GM23338 (cell line): ENCODE data around the gene DNASE1. TPM values are rescaled to one million over a fixed set of nuclear protein-coding genes. Genes with fewer than 3 reads are reported as not detected.

ENCODE experiments used
- ATAC-seq: fragments of 200-7000 bp; cut with Tn5 transposase; 3 replicates; pipeline ENCODE4 v1.9.1; 2020
- DNase-seq: peaks from one replicate; pipeline ENCODE4 v3.0.0-alpha.2; 2015; ENCODE audit warnings: low spot score
- H2AFZ ChIP-seq: fragments of 200-600 bp; sonication (generic); 2 replicates; pipeline ENCODE4 v1.8.0; 2016; ENCODE audit warnings: antibody characterized with exemption, mild to moderate bottlenecking, moderate library complexity
- H3F3A ChIP-seq: fragments of 200-600 bp; sonication (generic); replicated peaks from 2 replicates; pipeline ENCODE4 v1.8.0; 2017; ENCODE audit warnings: antibody characterized with exemption, mixed run types, low read depth
- H3K27ac ChIP-seq: fragments of 200-600 bp; sonication (generic); 2 replicates; pipeline ENCODE4 v1.6.1; 2016; ENCODE audit warnings: low read depth
- H3K27me3 ChIP-seq: fragments of 200-600 bp; sonication (generic); 2 replicates; pipeline ENCODE4 v1.8.0; 2016; ENCODE audit warnings: mild to moderate bottlenecking, mixed run types, moderate library complexity; ENCODE audit not compliant: insufficient read depth
- H3K36me3 ChIP-seq: fragments of 200-600 bp; sonication (generic); 2 replicates; pipeline ENCODE4 v1.8.0; 2016; ENCODE audit warnings: mild to moderate bottlenecking; ENCODE audit not compliant: insufficient read depth
- H3K4me1 ChIP-seq: fragments of 200-600 bp; sonication (generic); 2 replicates; pipeline ENCODE4 v1.8.0; 2016; ENCODE audit warnings: mild to moderate bottlenecking, moderate library complexity; ENCODE audit not compliant: insufficient read depth
- H3K4me2 ChIP-seq: fragments of 200-600 bp; sonication (generic); 2 replicates; pipeline ENCODE4 v1.7.1; 2017; ENCODE audit warnings: mixed run types
- H3K4me3 ChIP-seq: fragments of 200-600 bp; sonication (generic); 2 replicates; pipeline ENCODE4 v1.6.1; 2016; ENCODE audit warnings: mixed run types
- H3K79me2 ChIP-seq: fragments of 200-600 bp; sonication (generic); replicated peaks from 2 replicates; pipeline ENCODE4 v1.8.0; 2017; ENCODE audit warnings: mild to moderate bottlenecking; ENCODE audit not compliant: insufficient read depth
- H3K9me2 ChIP-seq: fragments of 200-600 bp; sonication (generic); 2 replicates; pipeline ENCODE4 v1.8.0; 2017; ENCODE audit not compliant: insufficient read depth
- H4K20me1 ChIP-seq: fragments of 200-600 bp; sonication (generic); replicated peaks from 2 replicates; pipeline ENCODE4 v1.8.0; 2017; ENCODE audit warnings: mild to moderate bottlenecking; ENCODE audit not compliant: insufficient read depth
- H3K27ac Mint-ChIP-seq: 2 replicates; pipeline ENCODE4 v1.8.0; 2020; ENCODE audit warnings: inconsistent platforms, mild to moderate bottlenecking, moderate library complexity, mixed read lengths
- H3K27me3 Mint-ChIP-seq: 3 replicates; pipeline ENCODE4 v1.8.0; 2022; ENCODE audit warnings: low read depth, mild to moderate bottlenecking, moderate library complexity, mixed read lengths, inconsistent platforms; ENCODE audit not compliant: insufficient read depth, poor library complexity
- H3K36me3 Mint-ChIP-seq: 3 replicates; pipeline ENCODE4 v1.8.0; 2021; ENCODE audit warnings: low read depth, mild to moderate bottlenecking, inconsistent platforms, moderate library complexity, mixed read lengths
- H3K4me1 Mint-ChIP-seq: 3 replicates; pipeline ENCODE4 v1.8.0; 2020; ENCODE audit warnings: mild to moderate bottlenecking, inconsistent platforms, mixed read lengths
- H3K4me3 Mint-ChIP-seq: 3 replicates; pipeline ENCODE4 v1.8.0; 2021; ENCODE audit warnings: moderate library complexity, mild to moderate bottlenecking, inconsistent platforms, mixed read lengths
- H3K9me3 Mint-ChIP-seq: 3 replicates; pipeline ENCODE4 v1.8.0; 2020; ENCODE audit warnings: moderate library complexity, mild to moderate bottlenecking, inconsistent platforms, mixed read lengths
- CREB1 ChIP-seq: fragments of 250-450 bp; sonication (Bioruptor Pico); IDR thresholded peaks from 2 replicates; pipeline ENCODE4 v1.5.0; 2020; ENCODE audit warnings: low read depth, mild to moderate bottlenecking, moderate library complexity
- EZH2 ChIP-seq: fragments of 200-600 bp; sonication (generic); IDR thresholded peaks from one replicate; pipeline ENCODE4 v1.8.0; 2017; ENCODE audit warnings: antibody characterized with exemption, mild to moderate bottlenecking, low read depth; ENCODE audit not compliant: unreplicated experiment
- EZH2phosphoT487 ChIP-seq: fragments of 200-600 bp; sonication (generic); IDR thresholded peaks from one replicate; pipeline ENCODE4 v1.8.1; 2018; ENCODE audit warnings: antibody characterized with exemption; ENCODE audit not compliant: unreplicated experiment
- JUNB ChIP-seq: IDR thresholded peaks from one replicate; pipeline ENCODE4 v1.6.1; 2016; ENCODE audit warnings: antibody characterized with exemption; ENCODE audit not compliant: unreplicated experiment
- NANOG ChIP-seq: IDR thresholded peaks from 2 replicates; pipeline ENCODE4 v1.6.1; 2016; ENCODE audit warnings: antibody characterized with exemption, borderline replicate concordance
- POLR2AphosphoS5 ChIP-seq: IDR thresholded peaks from 2 replicates; pipeline ENCODE4 v1.6.1; 2016; ENCODE audit warnings: antibody characterized with exemption, low read depth
- ZNF114 ChIP-seq: fragments of 250-450 bp; sonication (Bioruptor Pico); IDR thresholded peaks from 2 replicates; pipeline ENCODE4 v1.5.0; 2020; ENCODE audit warnings: mild to moderate bottlenecking, moderate library complexity
- ZNF331 ChIP-seq: fragments of 250-450 bp; sonication (Bioruptor Pico); IDR thresholded peaks from 2 replicates; pipeline ENCODE4 v1.5.0; 2020; ENCODE audit warnings: low read depth, mild to moderate bottlenecking, moderate library complexity
- polyA plus RNA-seq: library from polyadenylated mRNA; unstranded; fragments of >200 nt; fragmentation: Nextera tagmentation; extraction: Ambion mirVana; gene quantifications from 2 replicates; pipeline ENCODE4 v1.2.1, GENCODE V29; 2016
- total RNA-seq: library from RNA; depleted of rRNA; stranded (reverse); fragments of >200 nt; shearing (Covaris generic); gene quantifications from 2 replicates; pipeline ENCODE4 v1.2.3, GENCODE V29; 2014
- TF ChIP-seq, protein P1 (sequence below): IDR thresholded peaks from one replicate; pipeline ENCODE4 v1.6.1; 2018; ENCODE audit warnings: antibody characterized with exemption; ENCODE audit not compliant: unreplicated experiment
- TF ChIP-seq, protein P2 (sequence below), 2 experiments: fragments of 200-600 bp in 1 of 2; sonication (generic) in 1 of 2; conservative IDR thresholded peaks; 2 replicates each; pipeline versions ENCODE4 v1.5.1 to v1.6.1; 2016 to 2017; ENCODE audit warnings: antibody characterized with exemption in 2 of 2, low read depth in 2 of 2, mild to moderate bottlenecking in 2 of 2, moderate library complexity in 1 of 2
- TF ChIP-seq, protein P3 (sequence below): IDR thresholded peaks from 2 replicates; pipeline ENCODE4 v1.6.1; 2016; ENCODE audit warnings: antibody characterized with exemption

Gene DNASE1
- total and polyA plus RNA-seq, 2 experiments from 2014 or later = 7.9 to 23.0 TPM

DNA sequence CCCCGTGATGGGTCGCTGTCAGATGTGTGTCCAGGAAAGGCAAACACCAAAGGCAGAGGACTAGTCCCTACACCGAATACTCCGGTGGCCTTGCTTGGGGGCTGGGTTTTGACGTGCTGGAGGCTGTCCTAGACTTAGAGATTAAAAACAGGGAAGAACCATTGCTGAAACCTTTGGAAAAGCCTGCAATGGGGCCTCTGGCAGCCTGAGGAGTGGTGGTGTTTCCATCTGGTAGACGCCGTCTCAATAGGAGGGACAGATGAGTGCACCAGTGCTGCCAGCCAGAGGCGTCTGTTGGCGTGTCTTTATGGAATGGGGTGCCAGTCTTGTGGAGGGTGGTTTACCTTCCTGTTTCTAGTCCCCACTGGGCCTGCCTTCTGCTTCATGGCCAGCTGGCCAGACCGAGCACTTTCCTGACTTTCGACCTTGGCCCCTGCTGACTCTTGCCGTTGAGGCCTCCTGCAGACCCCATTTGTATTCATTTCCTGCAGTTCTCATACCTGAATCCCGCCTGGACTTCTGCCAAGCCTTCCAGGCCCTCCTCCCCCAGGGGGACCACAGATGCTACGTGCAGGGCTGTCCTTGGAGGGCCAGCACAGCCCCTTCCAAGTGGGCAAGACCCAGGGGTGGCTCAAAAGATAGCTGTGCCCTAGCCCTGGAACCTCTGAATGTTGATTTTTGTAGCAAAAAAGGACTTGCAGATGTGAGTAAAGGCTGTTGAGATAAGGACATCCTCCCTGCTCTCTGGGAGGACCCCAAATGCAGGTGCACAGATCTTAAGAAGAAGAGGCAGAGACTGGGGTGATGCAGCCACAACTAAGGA, 1.9 kb upstream of the DNASE1 start:
- no peak overlapping the region for H3K4me3 Mint-ChIP-seq
- peaks cover 30% of the 10 kb centered on the region; the same call in 2 of the 3 replicates for H3K4me1 Mint-ChIP-seq
- H4K20me1 ChIP-seq = no peaks in the 10 kb centered on the region; the same call in 1 of the 2 replicates
- ATAC-seq (no peak; the same call in 2 of the 3 replicates), DNase-seq (no peak)
- no peak overlapping the region for H3K4me3 ChIP-seq
- 0 out of 3 replicates have a peak, but pooled peaks cover 3% of the 10 kb centered on the region for H3K9me3 Mint-ChIP-seq
- no peaks in the 10 kb centered on the region for H3K27me3 ChIP-seq
- peaks cover 6% of the 10 kb centered on the region; the same call in 1 of the 2 replicates for H3K36me3 ChIP-seq
- H3K4me1 ChIP-seq = peaks cover 7% of the 10 kb centered on the region
- peak overlapping the region; percentile 51; the same call in 1 of the 2 replicates for H3K4me2 ChIP-seq
- H3K79me2 ChIP-seq = no peaks in the 10 kb centered on the region
- peak overlapping the region; percentile 66 for H3K27ac Mint-ChIP-seq
- peaks cover 22% of the 10 kb centered on the region for H3K27me3 Mint-ChIP-seq
- TF ChIP-seq JUNB (no peak), NANOG (no peak)
- H3F3A ChIP-seq = peaks cover 13% of the 10 kb centered on the region; the same call in 1 of the 2 replicates
- H3K27ac ChIP-seq = 0 out of 2 replicates have a peak overlapping the region, but pooled peaks have one; percentile 39
- H3K9me2 ChIP-seq = no peaks in the 10 kb centered on the region
- peaks cover 61% of the 10 kb centered on the region for H3K36me3 Mint-ChIP-seq
- H2AFZ ChIP-seq = no peak overlapping the region

DNA sequence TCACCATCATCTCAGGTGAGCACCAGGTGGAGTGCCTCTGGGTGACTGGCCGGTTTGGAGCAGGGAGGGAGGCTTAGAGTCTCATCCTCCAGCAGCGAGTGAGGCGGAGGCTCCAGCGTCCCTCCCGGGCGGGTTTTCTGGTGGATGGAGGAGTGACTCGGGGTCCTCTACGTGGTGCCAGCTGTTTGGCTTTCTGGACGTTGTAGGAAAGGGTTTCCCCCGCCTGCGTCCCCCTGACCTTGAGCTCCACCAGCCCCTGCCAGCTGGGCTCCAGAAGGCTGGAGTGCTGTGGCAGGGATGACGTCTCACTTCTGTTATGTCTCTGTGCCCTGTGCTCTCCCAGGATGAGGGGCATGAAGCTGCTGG, 522 bp downstream of the DNASE1 start:
- Mint-ChIP-seq H3K36me3 (peaks cover 82% of the 10 kb centered on the region), H3K27me3 (peaks cover 22% of the 10 kb centered on the region)
- TF ChIP-seq NANOG (no peak), EZH2 (no peak), ZNF114 (CRISPR knock-in tag) (no peak), CREB1 (CRISPR knock-in tag) (no peak), EZH2phosphoT487 (no peak), JUNB (no peak), ZNF331 (CRISPR knock-in tag) (no peak), POLR2AphosphoS5 (no peak)
- TF ChIP-seq, protein P1, sequence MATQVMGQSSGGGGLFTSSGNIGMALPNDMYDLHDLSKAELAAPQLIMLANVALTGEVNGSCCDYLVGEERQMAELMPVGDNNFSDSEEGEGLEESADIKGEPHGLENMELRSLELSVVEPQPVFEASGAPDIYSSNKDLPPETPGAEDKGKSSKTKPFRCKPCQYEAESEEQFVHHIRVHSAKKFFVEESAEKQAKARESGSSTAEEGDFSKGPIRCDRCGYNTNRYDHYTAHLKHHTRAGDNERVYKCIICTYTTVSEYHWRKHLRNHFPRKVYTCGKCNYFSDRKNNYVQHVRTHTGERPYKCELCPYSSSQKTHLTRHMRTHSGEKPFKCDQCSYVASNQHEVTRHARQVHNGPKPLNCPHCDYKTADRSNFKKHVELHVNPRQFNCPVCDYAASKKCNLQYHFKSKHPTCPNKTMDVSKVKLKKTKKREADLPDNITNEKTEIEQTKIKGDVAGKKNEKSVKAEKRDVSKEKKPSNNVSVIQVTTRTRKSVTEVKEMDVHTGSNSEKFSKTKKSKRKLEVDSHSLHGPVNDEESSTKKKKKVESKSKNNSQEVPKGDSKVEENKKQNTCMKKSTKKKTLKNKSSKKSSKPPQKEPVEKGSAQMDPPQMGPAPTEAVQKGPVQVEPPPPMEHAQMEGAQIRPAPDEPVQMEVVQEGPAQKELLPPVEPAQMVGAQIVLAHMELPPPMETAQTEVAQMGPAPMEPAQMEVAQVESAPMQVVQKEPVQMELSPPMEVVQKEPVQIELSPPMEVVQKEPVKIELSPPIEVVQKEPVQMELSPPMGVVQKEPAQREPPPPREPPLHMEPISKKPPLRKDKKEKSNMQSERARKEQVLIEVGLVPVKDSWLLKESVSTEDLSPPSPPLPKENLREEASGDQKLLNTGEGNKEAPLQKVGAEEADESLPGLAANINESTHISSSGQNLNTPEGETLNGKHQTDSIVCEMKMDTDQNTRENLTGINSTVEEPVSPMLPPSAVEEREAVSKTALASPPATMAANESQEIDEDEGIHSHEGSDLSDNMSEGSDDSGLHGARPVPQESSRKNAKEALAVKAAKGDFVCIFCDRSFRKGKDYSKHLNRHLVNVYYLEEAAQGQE = no peak
- TF ChIP-seq, protein P2, sequence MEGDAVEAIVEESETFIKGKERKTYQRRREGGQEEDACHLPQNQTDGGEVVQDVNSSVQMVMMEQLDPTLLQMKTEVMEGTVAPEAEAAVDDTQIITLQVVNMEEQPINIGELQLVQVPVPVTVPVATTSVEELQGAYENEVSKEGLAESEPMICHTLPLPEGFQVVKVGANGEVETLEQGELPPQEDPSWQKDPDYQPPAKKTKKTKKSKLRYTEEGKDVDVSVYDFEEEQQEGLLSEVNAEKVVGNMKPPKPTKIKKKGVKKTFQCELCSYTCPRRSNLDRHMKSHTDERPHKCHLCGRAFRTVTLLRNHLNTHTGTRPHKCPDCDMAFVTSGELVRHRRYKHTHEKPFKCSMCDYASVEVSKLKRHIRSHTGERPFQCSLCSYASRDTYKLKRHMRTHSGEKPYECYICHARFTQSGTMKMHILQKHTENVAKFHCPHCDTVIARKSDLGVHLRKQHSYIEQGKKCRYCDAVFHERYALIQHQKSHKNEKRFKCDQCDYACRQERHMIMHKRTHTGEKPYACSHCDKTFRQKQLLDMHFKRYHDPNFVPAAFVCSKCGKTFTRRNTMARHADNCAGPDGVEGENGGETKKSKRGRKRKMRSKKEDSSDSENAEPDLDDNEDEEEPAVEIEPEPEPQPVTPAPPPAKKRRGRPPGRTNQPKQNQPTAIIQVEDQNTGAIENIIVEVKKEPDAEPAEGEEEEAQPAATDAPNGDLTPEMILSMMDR (conservative IDR thresholded peaks at IDR 0.05; ENCODE audit: low read depth in 2 of 2) = no peak
- TF ChIP-seq, protein P3, sequence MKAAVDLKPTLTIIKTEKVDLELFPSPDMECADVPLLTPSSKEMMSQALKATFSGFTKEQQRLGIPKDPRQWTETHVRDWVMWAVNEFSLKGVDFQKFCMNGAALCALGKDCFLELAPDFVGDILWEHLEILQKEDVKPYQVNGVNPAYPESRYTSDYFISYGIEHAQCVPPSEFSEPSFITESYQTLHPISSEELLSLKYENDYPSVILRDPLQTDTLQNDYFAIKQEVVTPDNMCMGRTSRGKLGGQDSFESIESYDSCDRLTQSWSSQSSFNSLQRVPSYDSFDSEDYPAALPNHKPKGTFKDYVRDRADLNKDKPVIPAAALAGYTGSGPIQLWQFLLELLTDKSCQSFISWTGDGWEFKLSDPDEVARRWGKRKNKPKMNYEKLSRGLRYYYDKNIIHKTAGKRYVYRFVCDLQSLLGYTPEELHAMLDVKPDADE = no peak

More for the DNA sequence above, 522 bp downstream of the DNASE1 start:
- Histone ChIP-seq H4K20me1 (no peaks in the 10 kb centered on the region; the same call in none of the 2 replicates), H3F3A (peaks cover 22% of the 10 kb centered on the region; the same call in 1 of the 2 replicates), H3K27ac (peak overlapping the region; percentile 74), H3K4me1 (peaks cover 7% of the 10 kb centered on the region), H3K79me2 (no peaks in the 10 kb centered on the region), H3K27me3 (no peaks in the 10 kb centered on the region), H2AFZ (no peak overlapping the region), H3K9me2 (no peaks in the 10 kb centered on the region), H3K4me2 (no peak overlapping the region), H3K36me3 (peaks cover 15% of the 10 kb centered on the region; the same call in 1 of the 2 replicates), H3K4me3 (no peak overlapping the region)
- DNase-seq (no peak), ATAC-seq (no peak)
- Mint-ChIP-seq H3K9me3 (no peaks in the 10 kb centered on the region), H3K4me1 (peaks cover 30% of the 10 kb centered on the region; the same call in 2 of the 3 replicates), H3K27ac (peak overlapping the region; percentile 88; the same call in 1 of the 2 replicates), H3K4me3 (no peak overlapping the region)
